Neural cell (in vitro differentiated cells): ENCODE data around the gene MAP2K6. TPM values are rescaled to one million over a fixed set of nuclear protein-coding genes. Genes with fewer than 3 reads are reported as not detected.

Experiments
- H2AFZ ChIP-seq: fragments of 200-600, 300-800 bp; sonication (generic), shearing (Covaris generic); 2 replicates; pipeline ENCODE4 v1.6.0; 2014; ENCODE audit warnings: low read depth, mild to moderate bottlenecking, antibody characterized with exemption, low read length, moderate library complexity
- H3F3A ChIP-seq: fragments of 200-600 bp; shearing (Covaris generic); 2 replicates; pipeline ENCODE4 v1.6.1; 2016; ENCODE audit warnings: mild to moderate bottlenecking, moderate library complexity, mixed read lengths, antibody characterized with exemption, low read length; ENCODE audit not compliant: insufficient read depth, poor library complexity, severe bottlenecking
- H3K27ac ChIP-seq: fragments of 200-600, 300-800 bp; sonication (generic), shearing (Covaris generic); 2 replicates; pipeline ENCODE4 v1.5.1; 2014; ENCODE audit warnings: mild to moderate bottlenecking, low read length, moderate library complexity
- H3K27me3 ChIP-seq: fragments of 300-800, 200-600 bp; sonication (generic), shearing (Covaris generic); 2 replicates; pipeline ENCODE4 v1.6.0; 2014; ENCODE audit warnings: mild to moderate bottlenecking, low read depth, low read length, moderate library complexity; ENCODE audit not compliant: insufficient read depth
- H3K36me3 ChIP-seq: fragments of 300-800, 200-600 bp; sonication (generic), shearing (Covaris generic); 2 replicates; pipeline ENCODE4 v1.5.1; 2014; ENCODE audit warnings: mild to moderate bottlenecking, antibody characterized with exemption, low read length, moderate library complexity; ENCODE audit not compliant: insufficient read depth
- H3K4me2 ChIP-seq: fragments of 300-800, 200-600 bp; sonication (generic), shearing (Covaris generic); 2 replicates; pipeline ENCODE4 v1.6.0; 2014; ENCODE audit warnings: mild to moderate bottlenecking, low read length
- H3K4me3 ChIP-seq: fragments of 300-800, 200-600 bp; sonication (generic), shearing (Covaris generic); 2 replicates; pipeline ENCODE4 v1.5.1; 2014; ENCODE audit warnings: mild to moderate bottlenecking, low read length, moderate library complexity
- H3K79me2 ChIP-seq: fragments of 200-600 bp; shearing (Covaris generic); replicated peaks from 2 replicates; pipeline ENCODE4 v1.6.0; 2014; ENCODE audit warnings: mild to moderate bottlenecking, low read length, moderate library complexity; ENCODE audit not compliant: insufficient read depth
- H3K9ac ChIP-seq: fragments of 300-800, 200-600 bp; sonication (generic), shearing (Covaris generic); 2 replicates; pipeline ENCODE4 v1.6.1; 2016; ENCODE audit warnings: mild to moderate bottlenecking, low read length, mixed read lengths
- H3K9me2 ChIP-seq: fragments of 200-600 bp; shearing (Covaris generic); 2 replicates; pipeline ENCODE4 v1.6.1; 2016; ENCODE audit warnings: mild to moderate bottlenecking, low read length, mixed read lengths; ENCODE audit not compliant: insufficient read depth
- H3K9me3 ChIP-seq: fragments of 200-600, 300-800 bp; sonication (generic), shearing (Covaris generic); 2 replicates; pipeline ENCODE4 v1.6.1; 2016; ENCODE audit warnings: mild to moderate bottlenecking, mixed run types, low read length, moderate library complexity, mixed read lengths
- H4K20me1 ChIP-seq: fragments of 200-600 bp; shearing (Covaris generic); 2 replicates; pipeline ENCODE4 v1.6.1; 2016; ENCODE audit warnings: mild to moderate bottlenecking, mixed run types; ENCODE audit not compliant: insufficient read depth
- EP300 ChIP-seq: fragments of 450-650 bp; conservative IDR thresholded peaks from 2 replicates; pipeline ENCODE4 v1.6.1; 2014; ENCODE audit warnings: antibody characterized with exemption, mild to moderate bottlenecking, moderate library complexity; ENCODE audit not compliant: poor library complexity, severe bottlenecking
- EZH2 ChIP-seq: fragments of 200-600, 300-800 bp; shearing (Covaris generic), sonication (generic); IDR thresholded peaks from 2 replicates; pipeline ENCODE4 v1.6.1; 2014; ENCODE audit warnings: antibody characterized with exemption, low read length, borderline replicate concordance, mild to moderate bottlenecking; ENCODE audit not compliant: insufficient read depth, poor library complexity, severe bottlenecking
- MXI1 ChIP-seq: fragments of 450-650 bp; conservative IDR thresholded peaks from 2 replicates; pipeline ENCODE4 v1.6.1; 2014; ENCODE audit warnings: antibody characterized with exemption, mild to moderate bottlenecking; ENCODE audit not compliant: poor library complexity, severe bottlenecking
- POLR2AphosphoS5 ChIP-seq: IDR thresholded peaks from 2 replicates; pipeline ENCODE4 v1.6.1; 2012
- RAD21 ChIP-seq: fragments of 450-650 bp; conservative IDR thresholded peaks from 2 replicates; pipeline ENCODE4 v1.6.1; 2014; ENCODE audit warnings: antibody characterized with exemption, mild to moderate bottlenecking, moderate library complexity
- SMC3 ChIP-seq: fragments of 450-650 bp; conservative IDR thresholded peaks from 2 replicates; pipeline ENCODE4 v1.6.1; 2014; ENCODE audit warnings: antibody characterized with exemption, mild to moderate bottlenecking, moderate library complexity; ENCODE audit not compliant: poor library complexity
- TAF1 ChIP-seq: IDR thresholded peaks from 2 replicates; pipeline ENCODE4 v1.6.1; 2012; ENCODE audit warnings: low read depth
- polyA plus RNA-seq: library from polyadenylated mRNA; depleted of rRNA; stranded (reverse); fragments of >200 nt; gene quantifications from 2 replicates; pipeline ENCODE4 v1.2.3, GENCODE V29; 2014
- TF ChIP-seq, protein P1 (sequence below): IDR thresholded peaks from 2 replicates; pipeline ENCODE4 v1.6.1; 2012; ENCODE audit warnings: borderline replicate concordance
- TF ChIP-seq, protein P2 (sequence below): fragments of 450-650 bp; IDR thresholded peaks from 2 replicates; pipeline ENCODE4 v1.5.1; 2014; ENCODE audit warnings: antibody characterized with exemption, mild to moderate bottlenecking, moderate library complexity; ENCODE audit not compliant: poor library complexity, severe bottlenecking

The MAP2K6 gene
- polyA plus RNA-seq, 1 donor from 2014 or later = 10.5 TPM

DNA sequence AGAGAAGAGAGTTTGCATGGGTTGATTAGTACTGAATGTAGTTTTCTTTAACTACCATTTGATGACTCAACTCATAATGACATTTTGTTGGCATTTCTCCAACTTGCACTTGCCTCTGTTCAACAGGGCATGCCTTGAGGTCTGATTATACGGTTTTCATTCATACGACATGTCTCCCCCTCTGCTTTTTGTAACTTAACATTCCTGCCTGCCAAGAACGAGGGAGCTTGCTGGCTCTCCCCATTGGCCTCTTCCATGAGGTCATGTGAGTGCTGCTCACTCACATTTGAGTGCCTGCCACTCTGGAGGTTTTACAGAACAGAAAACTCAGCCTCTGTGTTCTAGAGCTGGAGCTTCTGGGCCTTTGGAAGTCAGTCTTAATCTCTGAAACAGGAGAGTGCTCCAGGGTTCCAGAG is 19.7 kb downstream of the MAP2K6 start:
- H3K27ac ChIP-seq = no peak overlapping the region

DNA sequence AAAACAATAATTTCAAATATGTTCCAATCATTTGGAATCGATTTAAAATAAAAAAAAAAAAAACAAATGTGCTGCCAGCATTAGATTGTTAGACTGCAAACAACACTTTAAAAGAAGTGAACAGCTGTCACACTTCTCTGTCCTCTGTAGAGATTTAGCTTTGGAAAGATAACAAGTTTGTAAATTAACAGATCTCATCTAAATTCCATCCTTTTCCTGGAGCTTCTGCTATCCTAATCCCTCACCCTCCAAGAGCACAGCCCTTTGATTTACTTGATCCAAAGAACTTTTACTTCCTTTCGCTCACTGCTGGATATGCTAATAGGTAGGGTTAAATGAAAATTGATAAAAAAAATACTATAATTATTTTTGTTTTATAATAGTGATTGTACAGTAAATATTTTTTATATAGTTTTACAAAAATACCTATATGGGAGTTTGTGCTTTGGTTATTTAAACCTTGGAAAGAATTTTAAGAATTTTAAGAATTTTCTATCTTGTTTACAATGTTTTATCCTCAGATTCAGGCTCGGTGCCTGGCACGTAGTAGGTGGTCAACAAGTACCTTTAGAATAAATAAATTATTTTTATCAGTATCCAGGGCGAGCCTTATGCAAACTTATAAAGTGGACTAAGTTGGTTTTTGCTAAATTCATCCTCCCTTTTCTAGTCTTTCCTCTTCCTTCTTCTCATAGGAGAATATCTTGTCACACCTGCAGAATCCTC is 21.6 kb downstream of the MAP2K6 start:
- Histone ChIP-seq H3K4me3 (no peak overlapping the region), H3K27me3 (no peaks in the 10 kb centered on the region), H4K20me1 (no peaks in the 10 kb centered on the region), H3K9me2 (no peaks in the 10 kb centered on the region), H3K9me3 (no peaks in the 10 kb centered on the region), H2AFZ (no peak overlapping the region), H3K36me3 (no peaks in the 10 kb centered on the region), H3K27ac (no peak overlapping the region), H3F3A (no peaks in the 10 kb centered on the region), H3K79me2 (no peaks in the 10 kb centered on the region), H3K9ac (no peak overlapping the region), H3K4me2 (no peak overlapping the region)
- no peak for TF ChIP-seq MXI1

More for the DNA sequence above, 19.7 kb downstream of the MAP2K6 start:
- no peaks in the 10 kb centered on the region for H3F3A ChIP-seq
- no peaks in the 10 kb centered on the region for H3K9me2 ChIP-seq
- H3K9me3 ChIP-seq = no peaks in the 10 kb centered on the region
- TF ChIP-seq MXI1 (no peak), EP300 (no peak), TAF1 (no peak), EZH2 (no peak), POLR2AphosphoS5 (no peak), RAD21 (no peak), SMC3 (no peak)
- TF ChIP-seq, protein P1, sequence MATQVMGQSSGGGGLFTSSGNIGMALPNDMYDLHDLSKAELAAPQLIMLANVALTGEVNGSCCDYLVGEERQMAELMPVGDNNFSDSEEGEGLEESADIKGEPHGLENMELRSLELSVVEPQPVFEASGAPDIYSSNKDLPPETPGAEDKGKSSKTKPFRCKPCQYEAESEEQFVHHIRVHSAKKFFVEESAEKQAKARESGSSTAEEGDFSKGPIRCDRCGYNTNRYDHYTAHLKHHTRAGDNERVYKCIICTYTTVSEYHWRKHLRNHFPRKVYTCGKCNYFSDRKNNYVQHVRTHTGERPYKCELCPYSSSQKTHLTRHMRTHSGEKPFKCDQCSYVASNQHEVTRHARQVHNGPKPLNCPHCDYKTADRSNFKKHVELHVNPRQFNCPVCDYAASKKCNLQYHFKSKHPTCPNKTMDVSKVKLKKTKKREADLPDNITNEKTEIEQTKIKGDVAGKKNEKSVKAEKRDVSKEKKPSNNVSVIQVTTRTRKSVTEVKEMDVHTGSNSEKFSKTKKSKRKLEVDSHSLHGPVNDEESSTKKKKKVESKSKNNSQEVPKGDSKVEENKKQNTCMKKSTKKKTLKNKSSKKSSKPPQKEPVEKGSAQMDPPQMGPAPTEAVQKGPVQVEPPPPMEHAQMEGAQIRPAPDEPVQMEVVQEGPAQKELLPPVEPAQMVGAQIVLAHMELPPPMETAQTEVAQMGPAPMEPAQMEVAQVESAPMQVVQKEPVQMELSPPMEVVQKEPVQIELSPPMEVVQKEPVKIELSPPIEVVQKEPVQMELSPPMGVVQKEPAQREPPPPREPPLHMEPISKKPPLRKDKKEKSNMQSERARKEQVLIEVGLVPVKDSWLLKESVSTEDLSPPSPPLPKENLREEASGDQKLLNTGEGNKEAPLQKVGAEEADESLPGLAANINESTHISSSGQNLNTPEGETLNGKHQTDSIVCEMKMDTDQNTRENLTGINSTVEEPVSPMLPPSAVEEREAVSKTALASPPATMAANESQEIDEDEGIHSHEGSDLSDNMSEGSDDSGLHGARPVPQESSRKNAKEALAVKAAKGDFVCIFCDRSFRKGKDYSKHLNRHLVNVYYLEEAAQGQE = no peak
- TF ChIP-seq, protein P2, sequence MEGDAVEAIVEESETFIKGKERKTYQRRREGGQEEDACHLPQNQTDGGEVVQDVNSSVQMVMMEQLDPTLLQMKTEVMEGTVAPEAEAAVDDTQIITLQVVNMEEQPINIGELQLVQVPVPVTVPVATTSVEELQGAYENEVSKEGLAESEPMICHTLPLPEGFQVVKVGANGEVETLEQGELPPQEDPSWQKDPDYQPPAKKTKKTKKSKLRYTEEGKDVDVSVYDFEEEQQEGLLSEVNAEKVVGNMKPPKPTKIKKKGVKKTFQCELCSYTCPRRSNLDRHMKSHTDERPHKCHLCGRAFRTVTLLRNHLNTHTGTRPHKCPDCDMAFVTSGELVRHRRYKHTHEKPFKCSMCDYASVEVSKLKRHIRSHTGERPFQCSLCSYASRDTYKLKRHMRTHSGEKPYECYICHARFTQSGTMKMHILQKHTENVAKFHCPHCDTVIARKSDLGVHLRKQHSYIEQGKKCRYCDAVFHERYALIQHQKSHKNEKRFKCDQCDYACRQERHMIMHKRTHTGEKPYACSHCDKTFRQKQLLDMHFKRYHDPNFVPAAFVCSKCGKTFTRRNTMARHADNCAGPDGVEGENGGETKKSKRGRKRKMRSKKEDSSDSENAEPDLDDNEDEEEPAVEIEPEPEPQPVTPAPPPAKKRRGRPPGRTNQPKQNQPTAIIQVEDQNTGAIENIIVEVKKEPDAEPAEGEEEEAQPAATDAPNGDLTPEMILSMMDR = no peak
- H3K79me2 ChIP-seq = no peaks in the 10 kb centered on the region
- no peak overlapping the region for H3K4me2 ChIP-seq
- H3K36me3 ChIP-seq = no peaks in the 10 kb centered on the region
- H2AFZ ChIP-seq = no peak overlapping the region
- no peak overlapping the region for H3K4me3 ChIP-seq
- no peaks in the 10 kb centered on the region for H3K27me3 ChIP-seq
- no peak overlapping the region for H3K9ac ChIP-seq
- H4K20me1 ChIP-seq = no peaks in the 10 kb centered on the region
